Aorta (tissue), 5 donors: ENCODE measurements around the gene NR1D1. TPM values are rescaled to one million over a fixed set of nuclear protein-coding genes. Genes with fewer than 3 reads are reported as not detected.

ENCODE experiments used
- ATAC-seq: fragments of 200-7000 bp; cut with Tn5 transposase; one replicate; pipeline ENCODE4 v1.9.1; 2022; ENCODE audit warnings: moderate library complexity; ENCODE audit not compliant: low FRiP score
- DNase-seq, 2 donors: peaks; one replicate each; pipeline ENCODE4 v3.0.0-alpha.2; 2020
- H3K27ac ChIP-seq, 2 donors: one replicate each; pipeline ENCODE4 v1.5.1; 2013; ENCODE audit warnings: low read length in 2 of 2, mild to moderate bottlenecking in 2 of 2, moderate library complexity in 2 of 2, control low read depth in 1 of 2, inconsistent platforms in 1 of 2, low read depth in 1 of 2
- H3K27me3 ChIP-seq, 2 donors: one replicate each; pipeline ENCODE4 v1.6.1; 2013; ENCODE audit warnings: control low read depth in 1 of 2, low read length in 1 of 2, mild to moderate bottlenecking in 1 of 2, moderate library complexity in 1 of 2; ENCODE audit not compliant: insufficient read depth in 2 of 2, control insufficient read depth in 1 of 2
- H3K36me3 ChIP-seq, 2 donors: one replicate each; pipeline ENCODE4 v1.6.1; 2013; ENCODE audit warnings: control low read depth in 1 of 2, low read length in 1 of 2, mild to moderate bottlenecking in 1 of 2; ENCODE audit not compliant: insufficient read depth in 2 of 2, control insufficient read depth in 1 of 2
- H3K4me1 ChIP-seq, 2 donors: one replicate each; pipeline ENCODE4 v1.6.1; 2013; ENCODE audit warnings: low read length in 2 of 2, control low read depth in 1 of 2, mild to moderate bottlenecking in 1 of 2, moderate library complexity in 1 of 2; ENCODE audit not compliant: insufficient read depth in 2 of 2, control insufficient read depth in 1 of 2
- H3K4me3 ChIP-seq, 2 donors: one replicate each; pipeline ENCODE4 v1.5.1; 2013; ENCODE audit warnings: low read length in 2 of 2, control low read depth in 1 of 2, mild to moderate bottlenecking in 1 of 2
- H3K9me3 ChIP-seq: one replicate; pipeline ENCODE4 v1.6.1; 2013; ENCODE audit warnings: mild to moderate bottlenecking, low read length; ENCODE audit not compliant: control insufficient read depth
- WGBS, 2 donors: extraction: QIAGEN DNeasy Blood & Tissue Kit; methylation state at CpG; one replicate each; pipeline ENCODE4 v1.1.7; 2013; 5-methylcytosine and 5-hydroxymethylcytosine counted together
- intact Hi-C, 2 donors: fragments of 100-400 bp; cut with DNase I; formaldehyde crosslinking; loops; one replicate each; pipeline versions ENCODE4 v1.14.2 to v1.15.0; 2022
- polyA plus RNA-seq, 2 donors: library from polyadenylated mRNA; stranded (reverse); fragments of 200-250 nt; gene quantifications; one replicate each; pipeline ENCODE4 v1.2.3, GENCODE V29; 2013
- total RNA-seq, 2 donors: library from RNA; stranded (reverse); fragmentation: NEBNext Ultra II Directional; extraction: Animal tissue kit (Norgen Biotek cat#: 25700); gene quantifications; one replicate each; pipeline ENCODE4 v1.2.1, GENCODE V29; 2021
- donor health status: healthy with polysubstance abuse.
- donor health status: Bipolar disorder and iron deficiency.
- donor health status: DM: no; HTN: no; CAD: no.
- donor health status: DM: no; HTN: no; CAD: no.
- donor health status: DM: yes; HTN: yes; CAD: no.

Gene NR1D1
- total and polyA plus RNA-seq, 4 donors = 8.6 to 53.6 (median 23.5) TPM

- H3K27me3 ChIP-seq = no peaks in the 10 kb centered on the region
- H3K27ac ChIP-seq = peak overlapping the region; percentile 57 to 88
- H3K9me3 ChIP-seq = no peaks in the 10 kb centered on the region
- intact Hi-C loops = loop anchor here in 1 of 2 donors (10.0 kb wide), 1 partner anchor 184 kb away; the partner anchor contains the start of gene CDC6
- peak; percentile 85 for ATAC-seq
- H3K36me3 ChIP-seq = peaks cover 0 to 5% of the 10 kb centered on the region in 2 donors
- WGBS, 2 donors = 0 to 2% methylated on average over 25 of the region's 25 CpGs
- no peaks in the 10 kb centered on the region for H3K4me1 ChIP-seq
- peak overlapping the region in 1 of 2 donors; percentile 76 for H3K4me3 ChIP-seq
- DNase-seq = peak; percentile 99
These were observed 429 bp upstream of the NR1D1 start for GRCh38 chr17:40100669-40101366.

- H3K36me3 ChIP-seq = peaks cover 0 to 5% of the 10 kb centered on the region in 2 donors
- ATAC-seq (peak; percentile 2), DNase-seq (no peak)
- intact Hi-C loops = loop anchor here in 1 of 2 donors (1.0 to 10.0 kb wide), 4 partner anchors 11 to 235 kb away; partner anchors contain the start of gene CDC6
- peak overlapping the region; percentile 43 to 76 for H3K4me3 ChIP-seq
- H3K27ac ChIP-seq = peak overlapping the region; percentile 84 to 87
- H3K27me3 ChIP-seq = no peaks in the 10 kb centered on the region
- no peaks in the 10 kb centered on the region for H3K4me1 ChIP-seq
- WGBS, 2 donors = 1 to 2% methylated on average over 31 of the region's 31 CpGs
- no peaks in the 10 kb centered on the region for H3K9me3 ChIP-seq
These were observed 570 bp downstream of the NR1D1 start for GRCh38 chr17:40099619-40100418.

- peak overlapping the region; percentile 43 to 76 for H3K4me3 ChIP-seq
- no peaks in the 10 kb centered on the region for H3K27me3 ChIP-seq
- intact Hi-C loops = loop anchor here in 1 of 2 donors (1.0 to 10.0 kb wide), 3 partner anchors 12 to 236 kb away; no protein-coding TSS in a partner anchor
- peaks cover 0 to 5% of the 10 kb centered on the region in 2 donors for H3K36me3 ChIP-seq
- no peaks in the 10 kb centered on the region for H3K4me1 ChIP-seq
- peak overlapping the region; percentile 87 to 92 for H3K27ac ChIP-seq
- peak; percentile 100 for DNase-seq
- peak; percentile 90 for ATAC-seq
- no peaks in the 10 kb centered on the region for H3K9me3 ChIP-seq
- 0 to 1% methylated on average over 41 to 52 of the region's 52 CpGs for WGBS, 2 donors
These were observed 1.4 kb downstream of the NR1D1 start for GRCh38 chr17:40098846-40099618.

- DNase-seq (peak; percentile 89), ATAC-seq (peak; percentile 33)
- H3K4me1 ChIP-seq = no peaks in the 10 kb centered on the region
- peaks cover 0 to 5% of the 10 kb centered on the region in 2 donors for H3K36me3 ChIP-seq
- H3K4me3 ChIP-seq = peak overlapping the region in 1 of 2 donors; percentile 12
- peak overlapping the region; percentile 50 to 92 for H3K27ac ChIP-seq
- H3K27me3 ChIP-seq = no peaks in the 10 kb centered on the region
- WGBS, 2 donors = 15 to 16% methylated on average over 9 of the region's 9 CpGs
- intact Hi-C loops = loop anchor here in 1 of 2 donors (5.0 to 10.0 kb wide), 2 partner anchors 69 to 237 kb away; no protein-coding TSS in a partner anchor
- no peaks in the 10 kb centered on the region for H3K9me3 ChIP-seq
These were observed 2.2 kb downstream of the NR1D1 start for GRCh38 chr17:40097931-40098845.

GRCh38 chr17:40097087-40097486, 3.3 kb downstream of the NR1D1 start:
- intact Hi-C loops = loop anchor here in 1 of 2 donors (5.0 to 10.0 kb wide), 2 partner anchors 70 to 238 kb away; no protein-coding TSS in a partner anchor
- ATAC-seq (no peak), DNase-seq (no peak)
- no peak overlapping the region for H3K4me3 ChIP-seq
- H3K27ac ChIP-seq = peak overlapping the region in 1 of 2 donors; percentile 92
- WGBS, 2 donors = 48 to 53% methylated on average over 10 of the region's 10 CpGs
- peaks cover 0 to 5% of the 10 kb centered on the region in 2 donors for H3K36me3 ChIP-seq
- H3K27me3 ChIP-seq = no peaks in the 10 kb centered on the region
- no peaks in the 10 kb centered on the region for H3K4me1 ChIP-seq
- H3K9me3 ChIP-seq = no peaks in the 10 kb centered on the region

GRCh38 chr17:40095944-40096791, 4.2 kb downstream of the NR1D1 start:
- ATAC-seq = no peak
- DNase-seq = peak in 1 of 2 donors; percentile 75
- H3K9me3 ChIP-seq = no peaks in the 10 kb centered on the region
- peaks cover 0 to 5% of the 10 kb centered on the region in 2 donors for H3K36me3 ChIP-seq
- intact Hi-C loops = loop anchor here in 1 of 2 donors (5.0 to 10.0 kb wide), 2 partner anchors 71 to 239 kb away; no protein-coding TSS in a partner anchor
- no peaks in the 10 kb centered on the region for H3K4me1 ChIP-seq
- H3K4me3 ChIP-seq = no peak overlapping the region
- H3K27me3 ChIP-seq = no peaks in the 10 kb centered on the region
- 67 to 73% methylated on average over 23 of the region's 23 CpGs for WGBS, 2 donors
- H3K27ac ChIP-seq = peak overlapping the region in 1 of 2 donors; percentile 33
